ENCODE data around the gene TNS2.

DNA sequence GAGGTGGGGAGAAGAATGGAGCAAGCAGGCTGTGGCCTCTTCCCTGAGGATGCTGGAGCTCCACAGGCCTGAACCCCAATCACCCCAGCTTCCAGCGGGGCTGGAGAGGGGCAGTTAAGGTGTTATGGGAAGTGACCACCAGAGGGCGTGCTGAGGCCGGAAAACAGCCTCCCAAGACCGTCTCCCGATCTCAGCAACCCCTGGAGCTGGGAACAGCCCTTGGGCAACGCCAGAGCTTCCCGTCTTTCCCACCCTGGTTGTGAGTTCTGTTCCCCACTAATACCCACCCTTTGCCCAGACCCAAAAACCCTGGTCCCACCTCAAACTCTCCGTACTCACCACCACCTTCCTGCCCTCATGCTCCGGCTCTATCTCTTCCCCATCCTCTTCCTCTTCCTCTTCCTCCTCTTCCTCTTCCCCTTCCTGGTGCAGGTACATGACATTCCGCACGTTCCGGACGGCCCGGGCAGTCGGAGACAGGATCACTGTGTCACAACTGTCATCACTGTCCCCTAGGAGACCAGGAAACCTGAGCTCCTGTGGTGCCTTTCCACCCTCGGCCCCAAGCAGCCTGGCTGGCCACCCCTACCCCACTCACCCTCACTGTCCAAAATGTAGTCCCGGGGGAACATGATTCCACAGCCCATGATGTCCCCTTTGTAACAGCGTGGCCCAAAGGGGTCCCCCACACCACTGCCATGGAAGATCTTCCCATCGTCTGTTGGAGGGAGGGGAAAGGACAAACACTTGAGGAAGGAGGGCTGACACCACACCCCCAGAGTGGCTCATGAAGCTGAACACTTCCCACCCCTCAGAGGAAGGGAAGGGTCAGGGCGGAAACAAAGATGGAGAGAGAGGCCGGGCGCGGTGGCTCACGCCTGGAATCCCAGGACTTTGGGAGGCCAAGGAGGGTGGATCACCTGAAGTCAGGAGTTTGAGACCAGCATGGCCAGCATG lies 16.4 kb downstream of the TNS2 start:
- TF ChIP-seq CTCF (conservative IDR thresholded peaks at IDR 0.05 in 1 of 2, IDR thresholded peaks at IDR 0.05 in 1 of 2; ENCODE audit: extremely low read depth in 1 of 2, insufficient read depth in 1 of 2, low read depth in 1 of 2, low read length in 2 of 2) (peak; percentile 74 to 81), EZH2 (IDR thresholded peaks at IDR 0.05; ENCODE audit: borderline replicate concordance, low read length) (no peak)

All from mammary epithelial cell (primary cell).